Measurements from ENCODE around the gene UMPS.
"Not testable (repeated sequence)": the region's sequence is repeated elsewhere in the genome, so short reads cannot be mapped to it uniquely, and the experiment has no call there.

UMPS gene

DNA sequence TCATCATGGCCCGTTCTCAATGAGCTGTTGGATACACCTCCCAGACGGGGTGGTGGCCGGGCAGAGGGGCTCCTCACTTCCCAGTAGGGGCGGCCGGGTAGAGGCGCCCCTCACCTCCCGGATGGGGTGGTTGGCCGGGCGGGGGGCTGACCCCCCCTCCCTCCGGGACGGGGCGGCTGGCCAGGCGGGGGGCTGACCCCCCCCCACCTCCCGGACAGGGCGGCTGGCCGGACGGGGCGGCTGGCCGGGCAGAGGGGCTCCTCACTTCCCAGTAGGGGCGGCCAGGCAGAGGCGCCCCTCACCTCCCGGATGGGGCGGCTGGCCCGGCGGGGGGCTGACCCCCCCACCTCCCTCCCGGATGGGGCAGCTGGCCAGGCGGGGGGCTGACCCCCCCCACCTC is 19.6 kb downstream of the UMPS start:
- not testable (repeated sequence) for H3K79me2 ChIP-seq (ENCODE audit: control insufficient read depth, insufficient read depth, low read length, unreplicated experiment); H3K36me3 ChIP-seq (ENCODE audit: insufficient read depth, low read length); H2AFZ ChIP-seq (ENCODE audit: low read length, unreplicated experiment); H3K27ac ChIP-seq (ENCODE audit: low read depth, low read length); H3K4me3 ChIP-seq (ENCODE audit: low read depth, low read length); H3K27me3 ChIP-seq (ENCODE audit: insufficient read depth, low read length); H3K4me1 ChIP-seq (ENCODE audit: control insufficient read depth, insufficient read depth, low read length, unreplicated experiment)

- Histone ChIP-seq H3K36me3 (ENCODE audit: insufficient read depth, low read length) (no peaks in the 10 kb centered on the region), H3K4me3 (ENCODE audit: low read depth, low read length) (no peak overlapping the region), H3K79me2 (ENCODE audit: control insufficient read depth, insufficient read depth, low read length, unreplicated experiment) (no peaks in the 10 kb centered on the region), H2AFZ (ENCODE audit: low read length, unreplicated experiment) (no peak overlapping the region), H3K4me1 (ENCODE audit: control insufficient read depth, insufficient read depth, low read length, unreplicated experiment) (no peaks in the 10 kb centered on the region), H3K27me3 (ENCODE audit: insufficient read depth, low read length) (no peaks in the 10 kb centered on the region), H3K27ac (ENCODE audit: low read depth, low read length) (no peak overlapping the region)
Observed at GRCh38 chr3:124751501-124751900, 21.2 kb downstream of the UMPS start.

- H3K27ac ChIP-seq (ENCODE audit: low read depth, low read length): no peak overlapping the region
- H3K4me1 ChIP-seq (ENCODE audit: control insufficient read depth, insufficient read depth, low read length, unreplicated experiment): no peaks in the 10 kb centered on the region
- H2AFZ ChIP-seq (ENCODE audit: low read length, unreplicated experiment): no peak overlapping the region
- no peaks in the 10 kb centered on the region for H3K79me2 ChIP-seq (ENCODE audit: control insufficient read depth, insufficient read depth, low read length, unreplicated experiment)
- no peaks in the 10 kb centered on the region for H3K36me3 ChIP-seq (ENCODE audit: insufficient read depth, low read length)
- no peak overlapping the region for H3K4me3 ChIP-seq (ENCODE audit: low read depth, low read length)
- H3K27me3 ChIP-seq (ENCODE audit: insufficient read depth, low read length): no peaks in the 10 kb centered on the region
Observed at GRCh38 chr3:124752051-124752450, 21.8 kb downstream of the UMPS start.

DNA sequence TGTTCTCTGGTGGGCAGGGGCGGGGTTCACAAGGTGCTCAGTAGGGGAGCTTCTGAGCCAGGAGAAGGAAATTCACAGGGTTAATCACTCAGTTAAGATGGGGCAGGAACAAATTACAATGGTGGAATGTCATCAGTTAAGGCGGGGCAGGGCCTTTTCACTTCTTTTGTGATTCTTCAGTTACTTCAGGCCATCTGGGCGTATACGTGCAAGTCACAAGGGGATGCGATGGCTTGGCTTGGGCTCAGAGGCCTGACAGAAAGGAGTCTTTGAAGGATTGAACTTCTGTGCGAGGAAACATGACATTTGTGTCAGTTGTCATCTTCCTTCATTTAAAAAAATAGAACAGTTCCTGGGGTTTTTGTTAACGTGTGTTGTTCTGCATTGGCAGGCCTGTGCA is 27.7 kb downstream of the UMPS start:
- H3K27ac ChIP-seq (ENCODE audit: low read depth, low read length); H3K4me1 ChIP-seq (ENCODE audit: control insufficient read depth, insufficient read depth, low read length, unreplicated experiment); H2AFZ ChIP-seq (ENCODE audit: low read length, unreplicated experiment); H3K79me2 ChIP-seq (ENCODE audit: control insufficient read depth, insufficient read depth, low read length, unreplicated experiment); H3K27me3 ChIP-seq (ENCODE audit: insufficient read depth, low read length); H3K4me3 ChIP-seq (ENCODE audit: low read depth, low read length); H3K36me3 ChIP-seq (ENCODE audit: insufficient read depth, low read length): not testable (repeated sequence)

DNA sequence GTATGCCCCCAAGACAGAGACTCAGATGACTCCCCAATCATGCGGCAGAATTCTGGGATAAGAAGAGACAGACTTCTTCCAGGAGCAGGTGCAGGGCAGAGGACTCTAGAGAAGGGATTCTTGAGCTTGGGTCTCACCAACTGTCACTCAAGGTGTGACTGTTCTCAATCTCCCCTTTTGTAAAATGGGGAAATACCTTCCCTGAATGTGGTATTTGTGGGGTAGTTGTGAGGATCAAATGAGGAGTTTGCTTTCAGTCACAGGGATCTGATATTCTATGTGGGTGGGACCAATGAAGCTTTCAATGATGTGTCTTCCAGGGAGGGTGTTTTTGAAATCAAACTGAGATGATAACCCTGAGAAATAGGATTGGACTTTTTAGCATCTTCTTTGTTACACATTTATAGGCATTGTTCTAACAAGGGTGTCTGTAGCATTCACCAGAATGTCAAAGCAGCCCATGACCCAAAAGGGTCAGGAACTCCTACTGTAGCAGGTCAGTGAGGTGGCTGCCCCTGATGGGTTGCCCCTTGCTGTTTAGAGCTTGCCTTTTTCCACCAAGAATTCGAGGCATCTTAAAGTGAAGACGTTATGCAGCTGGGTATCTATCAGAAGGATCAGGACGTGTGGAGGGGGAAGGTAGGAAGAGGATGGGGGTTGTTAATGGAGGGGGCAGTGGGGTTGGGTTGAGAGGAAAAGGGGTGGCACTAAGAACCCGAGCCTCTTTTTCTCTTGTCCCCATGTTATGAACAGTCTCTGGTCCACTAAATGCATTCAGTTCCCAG is 28.8 kb downstream of the UMPS start:
- peaks cover 10% of the 10 kb centered on the region for H3K4me1 ChIP-seq (ENCODE audit: control insufficient read depth, insufficient read depth, low read length, unreplicated experiment)
- H3K36me3 ChIP-seq (ENCODE audit: insufficient read depth, low read length): no peaks in the 10 kb centered on the region
- no peaks in the 10 kb centered on the region for H3K79me2 ChIP-seq (ENCODE audit: control insufficient read depth, insufficient read depth, low read length, unreplicated experiment)
- H3K27me3 ChIP-seq (ENCODE audit: insufficient read depth, low read length): no peaks in the 10 kb centered on the region
- no peak overlapping the region for H3K27ac ChIP-seq (ENCODE audit: low read depth, low read length)
- H2AFZ ChIP-seq (ENCODE audit: low read length, unreplicated experiment): no peak overlapping the region
- H3K4me3 ChIP-seq (ENCODE audit: low read depth, low read length): no peak overlapping the region

GRCh38 chr3:124759666-124760401 is 29.6 kb downstream of the UMPS start:
- no peak overlapping the region for H2AFZ ChIP-seq (ENCODE audit: low read length, unreplicated experiment)
- H3K4me1 ChIP-seq (ENCODE audit: control insufficient read depth, insufficient read depth, low read length, unreplicated experiment): peaks cover 10% of the 10 kb centered on the region
- no peak overlapping the region for H3K4me3 ChIP-seq (ENCODE audit: low read depth, low read length)
- no peaks in the 10 kb centered on the region for H3K27me3 ChIP-seq (ENCODE audit: insufficient read depth, low read length)
- H3K36me3 ChIP-seq (ENCODE audit: insufficient read depth, low read length): no peaks in the 10 kb centered on the region
- H3K27ac ChIP-seq (ENCODE audit: low read depth, low read length): no peak overlapping the region
- no peaks in the 10 kb centered on the region for H3K79me2 ChIP-seq (ENCODE audit: control insufficient read depth, insufficient read depth, low read length, unreplicated experiment)

GRCh38 chr3:124760601-124761000 is 30.3 kb downstream of the UMPS start:
- Histone ChIP-seq H3K27me3 (ENCODE audit: insufficient read depth, low read length) (no peaks in the 10 kb centered on the region), H3K36me3 (ENCODE audit: insufficient read depth, low read length) (no peaks in the 10 kb centered on the region), H3K4me3 (ENCODE audit: low read depth, low read length) (no peak overlapping the region), H3K79me2 (ENCODE audit: control insufficient read depth, insufficient read depth, low read length, unreplicated experiment) (no peaks in the 10 kb centered on the region), H2AFZ (ENCODE audit: low read length, unreplicated experiment) (no peak overlapping the region), H3K27ac (ENCODE audit: low read depth, low read length) (no peak overlapping the region; the same call in 1 of the 2 replicates), H3K4me1 (ENCODE audit: control insufficient read depth, insufficient read depth, low read length, unreplicated experiment) (peaks cover 10% of the 10 kb centered on the region)

DNA sequence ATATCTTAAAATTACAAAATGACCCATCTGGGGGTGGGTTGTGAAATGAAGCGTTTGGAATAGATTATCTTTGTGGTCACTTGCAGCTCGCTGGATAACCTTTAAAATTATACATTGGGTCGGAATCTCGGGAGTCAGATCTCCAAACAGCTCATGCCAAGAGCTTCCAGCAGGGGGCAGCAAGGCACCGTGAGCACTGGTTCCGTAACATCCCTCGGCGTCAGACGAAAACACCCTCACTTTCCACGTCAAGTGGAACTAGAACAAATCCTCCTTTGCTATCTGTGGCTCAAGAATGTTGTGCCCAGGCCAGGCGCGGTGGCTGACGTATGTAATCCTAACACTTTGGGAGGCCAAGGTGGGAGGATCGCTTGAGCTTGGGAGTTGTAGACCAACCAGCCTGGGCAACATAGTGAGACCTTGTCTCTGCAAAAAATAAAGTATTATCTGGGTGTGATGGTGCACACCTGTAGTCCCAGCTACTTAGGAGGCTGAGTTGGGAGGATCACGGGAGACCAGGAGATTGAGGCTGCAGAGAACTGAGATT is 31.1 kb downstream of the UMPS start:
- Histone ChIP-seq H3K4me1 (ENCODE audit: control insufficient read depth, insufficient read depth, low read length, unreplicated experiment) (peaks cover 10% of the 10 kb centered on the region), H3K27ac (ENCODE audit: low read depth, low read length) (peak overlapping the region; percentile 36; the same call in 1 of the 2 replicates), H3K79me2 (ENCODE audit: control insufficient read depth, insufficient read depth, low read length, unreplicated experiment) (no peaks in the 10 kb centered on the region), H3K4me3 (ENCODE audit: low read depth, low read length) (no peak overlapping the region), H3K36me3 (ENCODE audit: insufficient read depth, low read length) (0 out of 2 replicates have a peak, but pooled peaks cover 3% of the 10 kb centered on the region), H2AFZ (ENCODE audit: low read length, unreplicated experiment) (no peak overlapping the region), H3K27me3 (ENCODE audit: insufficient read depth, low read length) (no peaks in the 10 kb centered on the region)

DNA sequence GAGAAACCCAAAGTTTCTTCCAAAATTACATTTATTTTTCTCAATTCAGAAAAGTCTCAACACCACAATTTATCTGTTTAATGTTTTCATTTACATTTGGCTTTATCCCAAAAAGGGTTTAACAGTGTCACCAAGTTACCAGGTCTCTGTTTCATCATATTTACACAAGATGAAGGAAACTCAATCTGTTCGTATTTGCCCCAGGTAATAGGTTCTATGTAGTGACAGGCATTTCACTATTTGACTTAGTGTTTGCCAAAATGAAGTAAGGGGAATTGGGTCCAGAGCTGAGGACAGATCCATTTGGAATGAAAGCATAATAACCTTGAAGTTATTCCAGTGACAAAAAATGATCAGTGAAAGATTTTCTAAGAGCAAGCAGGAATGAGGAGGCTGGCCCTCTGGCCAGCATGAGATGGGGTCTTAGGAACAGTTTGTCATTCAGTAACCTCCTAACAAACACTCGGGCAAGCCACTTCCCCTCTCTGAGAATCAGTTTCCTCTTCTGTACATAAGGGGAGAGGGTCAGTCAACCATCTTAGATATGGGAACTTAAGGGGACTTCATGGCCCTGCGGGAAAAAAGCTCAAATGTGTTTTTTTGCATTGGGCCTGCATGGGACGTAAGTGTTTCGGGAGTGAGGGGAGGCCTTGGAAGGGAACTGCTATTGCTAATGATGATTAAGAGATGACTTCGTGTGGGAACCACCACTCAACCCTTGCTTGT is 31.8 kb downstream of the UMPS start:
- Histone ChIP-seq H3K4me3 (ENCODE audit: low read depth, low read length) (no peak overlapping the region), H3K27me3 (ENCODE audit: insufficient read depth, low read length) (no peaks in the 10 kb centered on the region), H2AFZ (ENCODE audit: low read length, unreplicated experiment) (no peak overlapping the region), H3K4me1 (ENCODE audit: control insufficient read depth, insufficient read depth, low read length, unreplicated experiment) (peaks cover 10% of the 10 kb centered on the region), H3K79me2 (ENCODE audit: control insufficient read depth, insufficient read depth, low read length, unreplicated experiment) (no peaks in the 10 kb centered on the region), H3K27ac (ENCODE audit: low read depth, low read length) (peak overlapping the region; percentile 36; the same call in 1 of the 2 replicates), H3K36me3 (ENCODE audit: insufficient read depth, low read length) (peaks cover 5% of the 10 kb centered on the region; the same call in 1 of the 2 replicates)

GRCh38 chr3:124762661-124763011 is 32.4 kb downstream of the UMPS start:
- Histone ChIP-seq H3K27ac (ENCODE audit: low read depth, low read length) (no peak overlapping the region), H2AFZ (ENCODE audit: low read length, unreplicated experiment) (no peak overlapping the region)

More at GRCh38 chr3:124762661-124763011, 32.4 kb downstream of the UMPS start:
- Histone ChIP-seq H3K4me3 (ENCODE audit: low read depth, low read length) (no peak overlapping the region), H3K36me3 (ENCODE audit: insufficient read depth, low read length) (peaks cover 8% of the 10 kb centered on the region; the same call in 1 of the 2 replicates), H3K79me2 (ENCODE audit: control insufficient read depth, insufficient read depth, low read length, unreplicated experiment) (no peaks in the 10 kb centered on the region), H3K4me1 (ENCODE audit: control insufficient read depth, insufficient read depth, low read length, unreplicated experiment) (peaks cover 10% of the 10 kb centered on the region), H3K27me3 (ENCODE audit: insufficient read depth, low read length) (no peaks in the 10 kb centered on the region)

Measured in ACC112 (cell line).